K562 (cell line): ENCODE results near the gene ZNF629. TPM values are rescaled to one million over a fixed set of nuclear protein-coding genes. Genes with fewer than 3 reads are reported as not detected.

Source experiments
- ESRRB ChIP-seq: fragments of 250-450 bp; sonication (Bioruptor Pico); IDR thresholded peaks from 2 replicates; pipeline ENCODE4 v1.5.0; 2020; ENCODE audit warnings: mild to moderate bottlenecking, moderate library complexity, borderline replicate concordance
- RUNX1 ChIP-seq: sonication (generic); IDR thresholded peaks from 2 replicates; pipeline ENCODE4 v1.6.1; 2016; ENCODE audit warnings: antibody characterized with exemption, low read depth
- SIN3A ChIP-seq, 2 experiments: fragments of 150-350 bp in 1 of 2; IDR thresholded peaks; 2 replicates each; pipeline ENCODE4 v1.6.1; 2011 to 2016; ENCODE audit warnings: borderline replicate concordance in 2 of 2, low read depth in 2 of 2, low read length in 2 of 2, mild to moderate bottlenecking in 2 of 2, moderate library complexity in 2 of 2; ENCODE audit not compliant: control insufficient read depth in 1 of 2
- SLC30A9 ChIP-seq: fragments of 250-450 bp; sonication (Bioruptor Pico); IDR thresholded peaks from 2 replicates; pipeline ENCODE4 v1.8.0; 2022; ENCODE audit warnings: mild to moderate bottlenecking, moderate library complexity
- TBP ChIP-seq: optimal IDR thresholded peaks from 2 replicates; pipeline ENCODE3; 2011; ENCODE audit warnings: low read depth, low read length, improper control_type of control experiment
- ZBTB7A ChIP-seq: IDR thresholded peaks from 2 replicates; pipeline ENCODE4 v1.6.1; 2011; ENCODE audit warnings: low read depth, mild to moderate bottlenecking, low read length, moderate library complexity, borderline replicate concordance; ENCODE audit not compliant: control insufficient read depth
- ZFP1 ChIP-seq: fragments of 450-650 bp; formaldehyde crosslinking; IDR thresholded peaks from 2 replicates; pipeline ENCODE4 v1.4.0; 2020; ENCODE audit warnings: mild to moderate bottlenecking, mixed read lengths
- ZNF57 ChIP-seq: fragments of 450-650 bp; formaldehyde crosslinking; IDR thresholded peaks from 2 replicates; pipeline ENCODE4 v1.4.0; 2020; ENCODE audit warnings: mild to moderate bottlenecking, moderate library complexity
- ZNF644 ChIP-seq: fragments of 200-800 bp; sonication (Bioruptor generic); IDR thresholded peaks from 2 replicates; pipeline ENCODE4 v1.6.1; 2016; ENCODE audit warnings: low read depth, missing genetic modification characterization, missing compliant biosample characterization
- ZNF830 ChIP-seq: fragments of 250-450 bp; sonication (Bioruptor Pico); IDR thresholded peaks from 2 replicates; pipeline ENCODE4 v1.5.0; 2021; ENCODE audit warnings: mild to moderate bottlenecking
- polyA plus RNA-seq, 8 experiments: library from polyadenylated mRNA; depleted of rRNA in 4 of 8; stranded (reverse) in 5 of 8; unstranded in 3 of 8; fragments of >200 nt; fragmentation: Nextera tagmentation in 2 of 8; fragmentation: Illumina TruSeq in 1 of 8; extraction: Ambion mirVana in 2 of 8; extraction: Trizol in 1 of 8; gene quantifications; 2 replicates each; pipeline versions ENCODE4 v1.2.1 to v1.2.3, GENCODE V29; 2011 to 2014; ENCODE audit warnings: inconsistent platforms in 1 of 8, missing spikeins in 1 of 8
- total RNA-seq, 7 experiments: library from RNA; depleted of rRNA in 6 of 7; stranded (reverse); fragments of >200 nt in 6 of 7; fragmentation: Illumina TruSeq in 2 of 7; extraction: Trizol in 2 of 7; gene quantifications; 2 replicates each; pipeline versions ENCODE4 v1.2.1 to v1.2.3, GENCODE V29; 2011 to 2021; ENCODE audit warnings: low replicate concordance in 1 of 7
- TF ChIP-seq, protein P1 (sequence below), 2 experiments: fragments of 450-650 bp; formaldehyde crosslinking in 1 of 2; IDR thresholded peaks; 2 replicates each; pipeline versions ENCODE4 v1.4.0 to v1.6.1; 2014 to 2020; ENCODE audit warnings: mild to moderate bottlenecking in 2 of 2, borderline replicate concordance in 1 of 2, low read depth in 1 of 2
- TF ChIP-seq, protein P2 (sequence below): sonication (generic); formaldehyde crosslinking; IDR thresholded peaks from 2 replicates; pipeline ENCODE4 v1.8.1; 2023; ENCODE audit warnings: missing genetic modification reagents, mild to moderate bottlenecking, borderline replicate concordance
- TF ChIP-seq, protein P3 (sequence below): sonication (generic); formaldehyde crosslinking; IDR thresholded peaks from 2 replicates; pipeline ENCODE4 v1.9.0; 2022; ENCODE audit warnings: mild to moderate bottlenecking, missing genetic modification reagents

ZNF629 gene
- total and polyA plus RNA-seq, 9 of the 15 experiments (the other 6 are each of a cell fraction or from before 2014, with no cell fraction given), result 0.44 to 18.8 (median 7.4) TPM

DNA sequence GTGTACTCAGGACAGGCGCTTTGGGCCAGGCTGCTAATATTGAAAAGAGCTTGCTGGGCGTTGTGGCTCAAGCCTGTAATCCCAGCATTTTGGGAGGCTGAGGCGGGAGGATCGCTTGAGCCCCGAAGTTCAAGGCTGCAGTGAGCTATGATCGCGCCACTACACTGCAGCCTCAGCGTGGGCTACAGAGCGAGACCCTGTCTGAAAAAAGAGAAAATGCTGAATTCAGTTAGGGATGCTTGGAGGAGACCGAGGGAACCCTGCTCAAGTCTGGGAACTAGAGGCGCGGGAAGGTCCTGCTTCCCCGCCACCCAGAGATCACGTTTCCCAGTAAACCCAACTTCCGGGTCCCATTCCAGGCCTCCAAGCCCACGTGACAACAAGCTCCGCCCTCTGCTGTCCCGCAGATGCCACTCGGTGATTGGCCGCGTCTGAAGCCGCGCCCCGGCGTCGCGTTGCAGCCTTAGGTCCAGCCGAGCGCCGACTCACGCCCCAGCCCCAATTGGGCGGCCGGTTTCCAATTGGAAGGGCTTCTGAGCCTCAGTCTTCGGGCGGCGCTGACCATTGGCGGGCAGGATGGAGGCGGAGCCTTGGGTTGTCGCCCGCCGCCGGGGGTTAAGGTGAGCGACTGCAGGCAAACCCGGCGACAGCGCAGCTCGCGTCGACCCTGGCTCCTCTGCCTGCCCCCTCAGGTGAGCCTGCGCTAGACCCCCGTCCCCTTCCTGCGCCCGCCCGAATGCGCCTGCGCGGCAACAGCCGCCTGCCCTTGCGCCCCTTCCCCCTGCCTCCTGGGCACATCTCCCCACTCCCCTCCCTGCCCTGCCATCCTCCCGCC is 39.0 kb downstream of the ZNF629 start, which contains the start of gene PHKG2 (continued):
- TF ChIP-seq, protein P1, sequence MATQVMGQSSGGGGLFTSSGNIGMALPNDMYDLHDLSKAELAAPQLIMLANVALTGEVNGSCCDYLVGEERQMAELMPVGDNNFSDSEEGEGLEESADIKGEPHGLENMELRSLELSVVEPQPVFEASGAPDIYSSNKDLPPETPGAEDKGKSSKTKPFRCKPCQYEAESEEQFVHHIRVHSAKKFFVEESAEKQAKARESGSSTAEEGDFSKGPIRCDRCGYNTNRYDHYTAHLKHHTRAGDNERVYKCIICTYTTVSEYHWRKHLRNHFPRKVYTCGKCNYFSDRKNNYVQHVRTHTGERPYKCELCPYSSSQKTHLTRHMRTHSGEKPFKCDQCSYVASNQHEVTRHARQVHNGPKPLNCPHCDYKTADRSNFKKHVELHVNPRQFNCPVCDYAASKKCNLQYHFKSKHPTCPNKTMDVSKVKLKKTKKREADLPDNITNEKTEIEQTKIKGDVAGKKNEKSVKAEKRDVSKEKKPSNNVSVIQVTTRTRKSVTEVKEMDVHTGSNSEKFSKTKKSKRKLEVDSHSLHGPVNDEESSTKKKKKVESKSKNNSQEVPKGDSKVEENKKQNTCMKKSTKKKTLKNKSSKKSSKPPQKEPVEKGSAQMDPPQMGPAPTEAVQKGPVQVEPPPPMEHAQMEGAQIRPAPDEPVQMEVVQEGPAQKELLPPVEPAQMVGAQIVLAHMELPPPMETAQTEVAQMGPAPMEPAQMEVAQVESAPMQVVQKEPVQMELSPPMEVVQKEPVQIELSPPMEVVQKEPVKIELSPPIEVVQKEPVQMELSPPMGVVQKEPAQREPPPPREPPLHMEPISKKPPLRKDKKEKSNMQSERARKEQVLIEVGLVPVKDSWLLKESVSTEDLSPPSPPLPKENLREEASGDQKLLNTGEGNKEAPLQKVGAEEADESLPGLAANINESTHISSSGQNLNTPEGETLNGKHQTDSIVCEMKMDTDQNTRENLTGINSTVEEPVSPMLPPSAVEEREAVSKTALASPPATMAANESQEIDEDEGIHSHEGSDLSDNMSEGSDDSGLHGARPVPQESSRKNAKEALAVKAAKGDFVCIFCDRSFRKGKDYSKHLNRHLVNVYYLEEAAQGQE (IDR thresholded peaks at IDR 0.05; ENCODE audit: borderline replicate concordance), result peak; percentile 83
- TF ChIP-seq, protein P1 (CRISPR knock-in tag; IDR thresholded peaks at IDR 0.05; ENCODE audit: low read depth), result no peak
- TF ChIP-seq, protein P2, sequence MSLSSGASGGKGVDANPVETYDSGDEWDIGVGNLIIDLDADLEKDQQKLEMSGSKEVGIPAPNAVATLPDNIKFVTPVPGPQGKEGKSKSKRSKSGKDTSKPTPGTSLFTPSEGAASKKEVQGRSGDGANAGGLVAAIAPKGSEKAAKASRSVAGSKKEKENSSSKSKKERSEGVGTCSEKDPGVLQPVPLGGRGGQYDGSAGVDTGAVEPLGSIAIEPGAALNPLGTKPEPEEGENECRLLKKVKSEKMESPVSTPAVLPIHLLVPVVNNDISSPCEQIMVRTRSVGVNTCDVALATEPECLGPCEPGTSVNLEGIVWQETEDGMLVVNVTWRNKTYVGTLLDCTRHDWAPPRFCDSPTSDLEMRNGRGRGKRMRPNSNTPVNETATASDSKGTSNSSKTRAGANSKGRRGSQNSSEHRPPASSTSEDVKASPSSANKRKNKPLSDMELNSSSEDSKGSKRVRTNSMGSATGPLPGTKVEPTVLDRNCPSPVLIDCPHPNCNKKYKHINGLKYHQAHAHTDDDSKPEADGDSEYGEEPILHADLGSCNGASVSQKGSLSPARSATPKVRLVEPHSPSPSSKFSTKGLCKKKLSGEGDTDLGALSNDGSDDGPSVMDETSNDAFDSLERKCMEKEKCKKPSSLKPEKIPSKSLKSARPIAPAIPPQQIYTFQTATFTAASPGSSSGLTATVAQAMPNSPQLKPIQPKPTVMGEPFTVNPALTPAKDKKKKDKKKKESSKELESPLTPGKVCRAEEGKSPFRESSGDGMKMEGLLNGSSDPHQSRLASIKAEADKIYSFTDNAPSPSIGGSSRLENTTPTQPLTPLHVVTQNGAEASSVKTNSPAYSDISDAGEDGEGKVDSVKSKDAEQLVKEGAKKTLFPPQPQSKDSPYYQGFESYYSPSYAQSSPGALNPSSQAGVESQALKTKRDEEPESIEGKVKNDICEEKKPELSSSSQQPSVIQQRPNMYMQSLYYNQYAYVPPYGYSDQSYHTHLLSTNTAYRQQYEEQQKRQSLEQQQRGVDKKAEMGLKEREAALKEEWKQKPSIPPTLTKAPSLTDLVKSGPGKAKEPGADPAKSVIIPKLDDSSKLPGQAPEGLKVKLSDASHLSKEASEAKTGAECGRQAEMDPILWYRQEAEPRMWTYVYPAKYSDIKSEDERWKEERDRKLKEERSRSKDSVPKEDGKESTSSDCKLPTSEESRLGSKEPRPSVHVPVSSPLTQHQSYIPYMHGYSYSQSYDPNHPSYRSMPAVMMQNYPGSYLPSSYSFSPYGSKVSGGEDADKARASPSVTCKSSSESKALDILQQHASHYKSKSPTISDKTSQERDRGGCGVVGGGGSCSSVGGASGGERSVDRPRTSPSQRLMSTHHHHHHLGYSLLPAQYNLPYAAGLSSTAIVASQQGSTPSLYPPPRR (CRISPR knock-in tag), result no peak
- TF ChIP-seq ZBTB7A (peak; percentile 52; the same call in 1 of the 2 replicates), TBP (peak; percentile 90), RUNX1 (0 out of 2 replicates have a peak, but pooled peaks have one; percentile 11), ZNF644 (tag) (no peak), ESRRB (CRISPR knock-in tag) (no peak), ZNF57 (CRISPR knock-in tag) (no peak), ZFP1 (CRISPR knock-in tag) (no peak), ZNF830 (CRISPR knock-in tag) (no peak), SIN3A (IDR thresholded peaks at IDR 0.05; ENCODE audit: borderline replicate concordance in 2 of 2, control insufficient read depth in 1 of 2, low read depth in 2 of 2, low read length in 2 of 2) (peak; percentile 77 to 81; a peak in 1 of 4 replicates), SLC30A9 (CRISPR knock-in tag) (no peak)
- TF ChIP-seq, protein P3, sequence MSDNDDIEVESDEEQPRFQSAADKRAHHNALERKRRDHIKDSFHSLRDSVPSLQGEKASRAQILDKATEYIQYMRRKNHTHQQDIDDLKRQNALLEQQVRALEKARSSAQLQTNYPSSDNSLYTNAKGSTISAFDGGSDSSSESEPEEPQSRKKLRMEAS, result peak; percentile 84
